Activated CD4-positive, alpha-beta memory T cell treated with anti-CD3 and anti-CD28 coated beads, Interleukin-2, amount 10 ng/mL, durations not matched to agents 7 days and 5 days (primary cell): ENCODE measurements around the gene FOSL2. TPM values are rescaled to one million over a fixed set of nuclear protein-coding genes. Genes with fewer than 3 reads are reported as not detected.
A peak's percentile ranks its signal among the peaks of the same experiment; 100 is the strongest.

ENCODE experiments used
- CTCF ChIA-PET: fragments of 350-600 bp; sonication (Branson Sonifier 250); formaldehyde crosslinking; loops from one replicate; lab custom pipeline; 2021; ENCODE audit warnings: antibody characterized with exemption, inconsistent platforms; lab: Charles Lee
- POLR2A ChIA-PET: fragments of 350-600 bp; sonication (Branson Sonifier 250); formaldehyde crosslinking; loops from one replicate; lab custom pipeline; 2021; ENCODE audit warnings: antibody characterized with exemption; lab: Charles Lee
- DNase-seq: peaks from one replicate; pipeline ENCODE4 v3.0.0-alpha.2; 2020
- H3K27ac Mint-ChIP-seq: one replicate; pipeline ENCODE4 v1.8.0; 2021; ENCODE audit warnings: mild to moderate bottlenecking, mixed read lengths
- H3K27me3 Mint-ChIP-seq: one replicate; pipeline ENCODE4 v1.8.0; 2021; ENCODE audit warnings: mixed read lengths
- H3K36me3 Mint-ChIP-seq: one replicate; pipeline ENCODE4 v1.8.0; 2021; ENCODE audit warnings: low read depth, mixed read lengths
- H3K4me1 Mint-ChIP-seq: one replicate; pipeline ENCODE4 v1.8.0; 2021; ENCODE audit warnings: mixed read lengths
- H3K4me3 Mint-ChIP-seq: one replicate; pipeline ENCODE4 v1.8.0; 2021; ENCODE audit warnings: mild to moderate bottlenecking, mixed read lengths
- H3K9me3 Mint-ChIP-seq: one replicate; pipeline ENCODE4 v1.8.0; 2021; ENCODE audit warnings: mixed read lengths
- total RNA-seq, 2 experiments: library from RNA; stranded (reverse); gene quantifications; one replicate each; pipeline ENCODE4 v1.2.3, GENCODE V29; 2021

Gene FOSL2
- total RNA-seq, 2 experiments from 2014 or later, result 96.4 to 100 TPM

DNA sequence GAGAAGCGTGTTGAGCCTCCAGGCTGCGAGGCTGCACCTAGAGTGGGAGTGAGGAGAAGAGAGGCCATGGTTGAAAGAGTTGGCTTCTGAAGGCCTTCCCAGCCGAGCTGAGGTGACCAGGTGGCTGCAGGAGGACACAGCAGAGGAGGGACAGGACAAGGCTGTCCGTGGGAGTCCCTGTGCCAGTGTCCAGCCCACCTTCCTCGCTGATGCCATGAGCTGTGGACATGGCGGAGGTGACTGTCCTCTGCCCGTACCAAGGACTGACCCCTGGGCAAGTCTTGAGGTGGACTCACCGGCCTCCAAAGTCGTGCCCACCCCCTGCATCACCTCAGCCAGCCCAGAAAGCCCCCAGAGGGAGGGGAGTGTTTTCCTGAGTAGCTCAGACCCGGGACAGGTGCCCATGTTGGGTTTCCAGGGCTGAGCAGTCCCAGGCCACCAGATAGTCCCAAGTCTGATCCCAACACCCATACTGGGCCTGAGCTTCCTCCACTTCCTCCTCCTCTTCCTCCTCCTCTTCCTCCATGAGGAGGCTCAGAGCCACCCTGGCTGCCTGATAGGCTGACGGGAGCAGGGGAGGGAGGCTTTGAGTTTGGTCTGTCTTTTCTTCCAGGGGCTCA, 43.0 kb upstream of the FOSL2 start:
- H3K9me3 Mint-ChIP-seq, result no peaks in the 10 kb centered on the region
- no peaks in the 10 kb centered on the region for H3K27me3 Mint-ChIP-seq
- DNase-seq, result no peak
- peak overlapping the region; percentile 86 for H3K27ac Mint-ChIP-seq
- H3K4me1 Mint-ChIP-seq, result peaks cover 48% of the 10 kb centered on the region
- H3K4me3 Mint-ChIP-seq, result no peak overlapping the region
- no peaks in the 10 kb centered on the region for H3K36me3 Mint-ChIP-seq
- ChIA-PET POLR2A (interaction anchor here (4.6 to 6.0 kb wide), 3 partner anchors 11 to 42 kb away, joined by 35 to 76 read pairs (median 44); partner anchors contain the start of gene FOSL2), CTCF (interaction anchor here (1.0 to 1.3 kb wide), 2 partner anchors 9 to 17 kb away, joined by 3 read pairs; no protein-coding TSS in a partner anchor)

- peaks cover 48% of the 10 kb centered on the region for H3K4me1 Mint-ChIP-seq
- no peaks in the 10 kb centered on the region for H3K27me3 Mint-ChIP-seq
- no peaks in the 10 kb centered on the region for H3K9me3 Mint-ChIP-seq
- no peak overlapping the region for H3K4me3 Mint-ChIP-seq
- ChIA-PET CTCF (interaction anchor here (1.3 kb wide), 1 partner anchor 8 kb away, joined by 3 read pairs; no protein-coding TSS in a partner anchor), POLR2A (interaction anchor here (4.6 to 6.0 kb wide), 3 partner anchors 10 to 41 kb away, joined by 35 to 76 read pairs (median 44); partner anchors contain the start of gene FOSL2)
- H3K27ac Mint-ChIP-seq, result no peak overlapping the region
- DNase-seq, result no peak
- H3K36me3 Mint-ChIP-seq, result no peaks in the 10 kb centered on the region
Observed at GRCh38 chr2:28350196-28350595, 42.5 kb upstream of the FOSL2 start.

GRCh38 chr2:28350791-28351285, 41.8 kb upstream of the FOSL2 start:
- ChIA-PET POLR2A (interaction anchor here (4.6 to 6.0 kb wide), 3 partner anchors 10 to 41 kb away, joined by 35 to 76 read pairs (median 44); partner anchors contain the start of gene FOSL2), CTCF (interaction anchor here (1.3 kb wide), 1 partner anchor 8 kb away, joined by 3 read pairs; no protein-coding TSS in a partner anchor)
- no peaks in the 10 kb centered on the region for H3K36me3 Mint-ChIP-seq
- no peaks in the 10 kb centered on the region for H3K27me3 Mint-ChIP-seq
- no peak overlapping the region for H3K27ac Mint-ChIP-seq
- no peak overlapping the region for H3K4me3 Mint-ChIP-seq
- DNase-seq, result no peak
- H3K9me3 Mint-ChIP-seq, result no peaks in the 10 kb centered on the region
- H3K4me1 Mint-ChIP-seq, result peaks cover 47% of the 10 kb centered on the region

- Mint-ChIP-seq H3K36me3 (no peaks in the 10 kb centered on the region), H3K27ac (no peak overlapping the region), H3K4me3 (no peak overlapping the region), H3K4me1 (peaks cover 46% of the 10 kb centered on the region), H3K9me3 (no peaks in the 10 kb centered on the region), H3K27me3 (no peaks in the 10 kb centered on the region)
- POLR2A ChIA-PET, result no interaction called here
- no peak for DNase-seq
- CTCF ChIA-PET, result interaction anchor here (1.0 kb wide), 1 partner anchor 14 kb away, joined by 4 read pairs; no protein-coding TSS in a partner anchor
Observed at GRCh38 chr2:28351621-28352020, 41.0 kb upstream of the FOSL2 start.

DNA sequence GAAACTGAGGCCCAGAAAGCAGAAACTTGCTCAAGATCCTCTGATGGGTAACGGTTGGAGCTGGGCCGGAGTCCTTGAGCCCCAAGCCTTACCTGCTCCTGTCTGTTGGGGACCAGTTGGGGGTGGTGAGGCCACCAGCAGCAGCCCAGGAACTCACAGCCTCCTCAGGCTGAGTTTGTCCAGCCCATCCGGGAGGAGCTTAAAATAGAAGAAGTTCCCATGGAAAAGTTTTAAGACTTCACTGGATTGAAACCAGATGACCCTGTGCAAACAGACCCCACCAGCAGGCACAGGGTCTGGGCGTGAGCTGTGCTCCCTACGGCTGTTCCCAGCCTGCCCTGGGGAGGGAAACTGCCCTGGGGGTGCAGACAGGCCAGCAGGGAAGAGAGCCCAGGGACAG, 40.6 kb upstream of the FOSL2 start:
- Mint-ChIP-seq H3K4me1 (peaks cover 44% of the 10 kb centered on the region), H3K4me3 (no peak overlapping the region), H3K27ac (no peak overlapping the region), H3K27me3 (no peaks in the 10 kb centered on the region), H3K36me3 (no peaks in the 10 kb centered on the region), H3K9me3 (no peaks in the 10 kb centered on the region)
- ChIA-PET CTCF (interaction anchor here (1.0 kb wide), 1 partner anchor 13 kb away, joined by 4 read pairs; no protein-coding TSS in a partner anchor), POLR2A (interaction anchor here (1.0 kb wide), 1 partner anchor 38 kb away, joined by 5 read pairs; no protein-coding TSS in a partner anchor)
- DNase-seq, result no peak

- Mint-ChIP-seq H3K27me3 (no peaks in the 10 kb centered on the region), H3K4me3 (no peak overlapping the region), H3K36me3 (no peaks in the 10 kb centered on the region), H3K4me1 (peaks cover 39% of the 10 kb centered on the region), H3K9me3 (no peaks in the 10 kb centered on the region), H3K27ac (no peak overlapping the region)
- ChIA-PET CTCF (interaction anchor here (1.0 kb wide), 1 partner anchor 13 kb away, joined by 4 read pairs; no protein-coding TSS in a partner anchor), POLR2A (interaction anchor here (1.0 to 1.3 kb wide), 2 partner anchors 12 to 37 kb away, joined by 3 to 5 read pairs; no protein-coding TSS in a partner anchor)
- no peak for DNase-seq
Observed at GRCh38 chr2:28352610-28353195, 40.0 kb upstream of the FOSL2 start.

GRCh38 chr2:28354920-28355520, 37.6 kb upstream of the FOSL2 start:
- no peak overlapping the region for H3K4me3 Mint-ChIP-seq
- CTCF ChIA-PET, result no interaction called here
- H3K9me3 Mint-ChIP-seq, result no peaks in the 10 kb centered on the region
- no peak for DNase-seq
- peaks cover 39% of the 10 kb centered on the region for H3K4me1 Mint-ChIP-seq
- POLR2A ChIA-PET, result interaction anchor here (1.2 to 9.9 kb wide), 2 partner anchors 15 to 35 kb away, joined by 3 to 114 read pairs; partner anchors contain the start of gene FOSL2
- H3K27ac Mint-ChIP-seq, result no peak overlapping the region
- no peaks in the 10 kb centered on the region for H3K36me3 Mint-ChIP-seq
- no peaks in the 10 kb centered on the region for H3K27me3 Mint-ChIP-seq

DNA sequence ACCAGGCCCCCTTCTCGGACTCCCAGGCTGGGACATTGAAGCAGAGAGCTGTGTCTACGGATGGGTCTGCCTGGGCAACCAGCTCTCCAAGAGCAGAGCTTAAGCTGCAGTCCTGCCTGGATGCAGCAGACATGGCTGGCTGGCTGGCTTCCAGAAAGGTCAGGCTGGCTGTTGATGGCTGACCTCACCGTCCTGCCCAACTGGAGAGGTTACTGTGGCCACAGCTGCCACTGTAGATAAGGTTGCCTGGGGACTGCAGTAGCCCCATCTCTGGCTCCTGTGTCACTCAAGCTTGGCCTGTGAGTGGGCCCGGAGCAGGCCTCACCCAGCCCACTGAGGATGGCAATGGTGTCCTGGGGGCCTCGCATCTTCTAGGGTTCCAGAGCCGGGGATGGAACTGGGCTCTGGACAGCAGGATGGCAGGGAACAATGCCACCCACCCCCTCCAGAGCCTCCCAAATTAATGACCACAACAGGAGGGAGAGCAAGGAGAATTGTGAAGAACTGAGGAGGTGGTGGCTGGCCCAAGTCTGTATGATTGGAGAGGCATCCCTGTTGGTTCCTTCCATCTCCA, 37.0 kb upstream of the FOSL2 start:
- H3K27me3 Mint-ChIP-seq, result no peaks in the 10 kb centered on the region
- no peak overlapping the region for H3K27ac Mint-ChIP-seq
- ChIA-PET CTCF (interaction anchor here (1.3 kb wide), 1 partner anchor 36 kb away, joined by 3 read pairs; no protein-coding TSS in a partner anchor), POLR2A (interaction anchor here (0.9 to 9.9 kb wide), 4 partner anchors 8 to 35 kb away, joined by 3 to 114 read pairs (median 7); partner anchors contain the start of gene FOSL2)
- no peaks in the 10 kb centered on the region for H3K36me3 Mint-ChIP-seq
- peaks cover 44% of the 10 kb centered on the region for H3K4me1 Mint-ChIP-seq
- no peaks in the 10 kb centered on the region for H3K9me3 Mint-ChIP-seq
- no peak for DNase-seq
- H3K4me3 Mint-ChIP-seq, result no peak overlapping the region

- Mint-ChIP-seq H3K27me3 (no peaks in the 10 kb centered on the region), H3K9me3 (no peaks in the 10 kb centered on the region), H3K4me1 (peaks cover 50% of the 10 kb centered on the region), H3K4me3 (no peak overlapping the region), H3K36me3 (no peaks in the 10 kb centered on the region), H3K27ac (no peak overlapping the region)
- no peak for DNase-seq
- ChIA-PET CTCF (interaction anchor here (1.3 kb wide), 1 partner anchor 35 kb away, joined by 3 read pairs; no protein-coding TSS in a partner anchor), POLR2A (interaction anchor here (0.9 to 9.9 kb wide), 5 partner anchors 8 to 34 kb away, joined by 3 to 114 read pairs (median 7); partner anchors contain the start of gene FOSL2)
Observed at GRCh38 chr2:28356095-28356911, 36.4 kb upstream of the FOSL2 start.

GRCh38 chr2:28357055-28357454, 35.6 kb upstream of the FOSL2 start:
- H3K9me3 Mint-ChIP-seq, result no peaks in the 10 kb centered on the region
- DNase-seq, result no peak
- H3K4me1 Mint-ChIP-seq, result peaks cover 51% of the 10 kb centered on the region
- H3K4me3 Mint-ChIP-seq, result no peak overlapping the region
- H3K36me3 Mint-ChIP-seq, result no peaks in the 10 kb centered on the region
- ChIA-PET CTCF (interaction anchor here (1.0 to 2.2 kb wide), 2 partner anchors 9 to 34 kb away, joined by 4 to 5 read pairs; no protein-coding TSS in a partner anchor), POLR2A (interaction anchor here (1.4 to 9.9 kb wide), 3 partner anchors 9 to 33 kb away, joined by 7 to 114 read pairs (median 11); partner anchors contain the start of gene FOSL2)
- no peaks in the 10 kb centered on the region for H3K27me3 Mint-ChIP-seq
- H3K27ac Mint-ChIP-seq, result peak overlapping the region; percentile 28

DNA sequence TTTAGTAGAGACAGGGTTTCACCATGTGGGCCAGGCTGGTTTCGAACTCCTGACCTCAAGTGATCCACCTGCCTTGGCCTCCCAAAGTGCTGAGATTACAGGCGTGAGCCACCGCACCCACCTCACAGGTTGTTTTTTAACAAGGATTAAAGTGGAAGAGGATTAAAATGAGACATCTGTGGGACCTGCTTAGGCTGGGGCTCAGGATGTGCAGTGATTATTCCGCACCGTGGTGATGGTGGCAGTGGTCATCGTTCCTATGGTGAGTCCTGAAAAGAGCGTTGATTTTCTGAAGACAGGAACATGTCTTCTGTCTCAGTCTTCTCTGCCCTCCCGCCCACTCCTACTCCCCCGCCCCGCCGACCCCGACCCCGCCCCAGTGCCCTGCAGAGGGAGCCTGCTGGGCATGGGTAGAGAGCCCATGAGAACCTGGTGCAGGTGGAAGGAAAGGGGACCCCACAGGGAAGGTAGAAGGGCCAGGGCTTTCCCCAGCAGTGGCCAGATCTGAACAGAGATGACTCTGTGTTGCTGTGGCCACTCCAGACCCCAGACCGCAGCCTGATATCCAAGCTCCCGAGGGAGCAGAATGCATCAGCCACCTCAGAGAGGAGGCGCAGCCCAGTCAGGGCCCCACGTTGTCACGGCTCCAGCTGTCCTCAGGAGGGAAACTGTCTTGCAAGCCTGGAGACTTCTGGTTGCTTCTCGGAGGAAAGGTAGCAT, 34.5 kb upstream of the FOSL2 start:
- peak overlapping the region; percentile 97 for H3K27ac Mint-ChIP-seq

More for the DNA sequence above, 34.5 kb upstream of the FOSL2 start:
- Mint-ChIP-seq H3K4me1 (peaks cover 57% of the 10 kb centered on the region), H3K4me3 (no peak overlapping the region), H3K27me3 (no peaks in the 10 kb centered on the region), H3K9me3 (no peaks in the 10 kb centered on the region), H3K36me3 (no peaks in the 10 kb centered on the region)
- ChIA-PET CTCF (interaction anchor here (1.0 to 2.2 kb wide), 3 partner anchors 8 to 33 kb away, joined by 3 to 5 read pairs (median 4); no protein-coding TSS in a partner anchor), POLR2A (interaction anchor here (1.0 to 9.9 kb wide), 5 partner anchors 9 to 32 kb away, joined by 3 to 114 read pairs (median 11); partner anchors contain the start of gene FOSL2)
- DNase-seq, result no peak
